GM18498 (cell line): ENCODE measurements around the gene DLX2.
A peak's percentile ranks its signal among the peaks of the same experiment; 100 is the strongest.
"Not testable (repeated sequence)": the region's sequence is repeated elsewhere in the genome, so short reads cannot be mapped to it uniquely, and the experiment has no call there.

Experiments used
- ATAC-seq: cut with Tn5 transposase; IDR thresholded peaks from one replicate; pipeline ENCODE4 v1.9.1; 2021; ENCODE audit warnings: mild to moderate bottlenecking, moderate library complexity; ENCODE audit not compliant: unreplicated experiment

DLX2 gene

DNA sequence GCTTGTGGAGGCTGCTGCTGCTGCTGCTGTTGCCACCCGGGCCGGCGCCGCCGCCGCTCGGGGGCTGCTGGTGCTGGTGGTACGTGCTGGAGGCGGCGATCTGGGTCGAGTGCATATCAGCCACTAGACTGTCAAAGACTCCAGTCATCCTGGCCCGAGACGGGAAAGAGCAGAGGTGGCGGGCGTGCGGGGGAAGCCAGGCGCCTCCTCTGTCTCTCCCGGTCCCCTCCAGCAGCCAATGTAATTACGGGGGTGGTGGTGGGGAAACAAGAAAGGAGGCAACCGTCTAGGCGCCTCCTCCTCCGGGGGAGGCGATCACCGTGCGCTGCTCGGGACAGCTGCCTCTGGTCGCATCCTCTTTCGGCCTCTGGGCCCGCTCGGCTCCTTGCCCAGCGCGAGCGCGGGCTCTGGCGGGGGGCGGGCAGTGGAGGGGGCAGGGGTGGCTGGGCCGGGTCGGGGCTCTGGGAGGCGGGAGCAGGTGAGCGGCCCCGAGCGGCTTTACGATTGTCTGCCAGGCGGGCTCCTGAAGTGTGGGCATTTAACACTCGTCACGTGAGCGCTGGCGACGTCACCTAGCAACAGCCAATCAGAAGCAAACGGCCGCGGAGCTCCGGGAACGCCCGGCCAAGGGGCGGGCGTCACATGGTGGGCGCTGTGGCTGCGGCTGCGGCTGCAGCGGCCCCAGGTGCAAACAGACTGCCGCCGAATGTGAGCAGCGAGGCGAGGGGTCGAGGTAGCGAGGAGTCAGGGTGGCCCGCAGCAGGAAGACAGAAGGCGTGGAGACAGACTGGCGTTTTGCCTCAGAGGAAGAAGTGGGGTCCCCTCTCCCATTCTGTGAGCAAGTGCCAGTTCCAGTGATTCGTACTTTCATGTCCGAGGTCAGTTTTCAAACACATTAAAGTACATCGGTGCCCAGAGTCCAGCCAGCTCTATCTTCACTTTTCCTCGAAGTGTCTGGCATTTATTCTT lies at the start of gene DLX2:
Gene DLX2 (minus strand): TSS at position 510 of the 969 bp plus-strand sequence. CDS start 362 bp downstream, at position 148.
- peak; percentile 79 for ATAC-seq

DNA sequence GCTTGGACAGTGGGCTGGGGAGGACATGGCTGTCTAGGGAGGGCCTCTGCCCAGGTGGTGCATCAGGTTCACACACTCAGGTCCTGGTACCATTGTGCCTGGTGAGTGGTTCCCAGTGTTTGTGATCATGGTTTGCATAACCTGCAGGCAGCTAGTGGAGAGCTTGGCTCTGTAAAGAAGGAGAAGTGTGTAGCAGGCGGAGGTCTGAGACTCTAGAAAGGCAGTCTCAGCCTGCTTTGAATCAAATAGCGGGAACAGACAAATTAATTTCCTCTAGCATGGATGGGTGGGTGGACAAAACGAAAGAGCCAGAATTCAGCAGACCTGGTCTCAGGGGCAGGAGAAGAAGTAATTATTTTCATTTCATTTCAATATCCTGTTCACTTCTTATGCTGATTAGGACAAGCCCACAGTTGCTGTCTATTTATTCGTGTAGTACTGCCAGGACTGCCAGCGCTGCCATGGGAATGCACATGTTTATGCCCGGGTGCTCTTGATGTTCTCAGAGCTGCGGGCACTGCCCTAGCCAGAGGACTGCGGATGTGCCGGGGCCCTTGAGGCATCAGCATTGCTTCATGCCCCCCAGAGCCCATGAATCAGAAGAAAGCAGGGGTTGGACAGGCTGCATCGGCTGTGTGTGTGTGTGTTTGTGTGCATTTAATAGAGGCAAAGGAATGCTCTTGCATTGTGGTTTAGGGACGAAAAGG lies 45.4 kb upstream of the DLX2 start:
- no peak for ATAC-seq

DNA sequence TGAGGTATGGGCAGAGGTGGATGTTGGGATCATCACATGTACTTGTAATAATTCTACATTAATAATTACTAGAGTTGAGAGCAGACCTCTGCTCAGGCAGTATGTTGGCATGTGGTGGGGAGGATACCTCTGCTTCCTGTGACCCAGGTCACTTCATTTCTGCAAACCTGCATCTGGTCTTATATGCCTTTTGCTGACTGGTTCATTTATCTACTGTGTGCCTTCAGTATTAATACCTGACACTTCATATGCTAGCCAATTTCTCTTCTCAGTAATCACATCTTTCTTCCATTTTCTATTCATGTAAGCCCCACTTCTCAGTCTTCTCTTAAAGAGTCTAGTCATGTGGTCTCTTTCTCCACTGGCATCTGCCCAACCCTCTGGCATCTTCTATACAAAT lies 41.1 kb upstream of the DLX2 start:
- ATAC-seq, result no peak

DNA sequence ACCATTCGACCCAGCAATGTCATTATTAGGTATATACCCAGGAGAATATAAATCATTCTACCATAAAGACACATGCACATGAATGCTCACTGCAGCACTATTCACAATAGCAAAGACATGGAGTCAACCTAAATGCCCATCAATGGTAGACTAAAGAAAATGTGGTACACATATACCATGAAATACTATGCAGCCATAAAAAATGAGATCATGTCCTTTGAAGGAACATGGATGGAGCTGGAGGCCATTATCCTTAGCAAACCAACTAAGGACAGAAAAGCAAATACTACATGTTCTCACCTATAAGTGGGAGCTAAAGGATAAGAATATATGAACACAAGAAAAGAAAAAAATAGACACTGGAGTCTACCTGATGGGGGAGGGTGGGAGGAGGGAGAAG lies 36.0 kb upstream of the DLX2 start:
- ATAC-seq, result not testable (repeated sequence)

DNA sequence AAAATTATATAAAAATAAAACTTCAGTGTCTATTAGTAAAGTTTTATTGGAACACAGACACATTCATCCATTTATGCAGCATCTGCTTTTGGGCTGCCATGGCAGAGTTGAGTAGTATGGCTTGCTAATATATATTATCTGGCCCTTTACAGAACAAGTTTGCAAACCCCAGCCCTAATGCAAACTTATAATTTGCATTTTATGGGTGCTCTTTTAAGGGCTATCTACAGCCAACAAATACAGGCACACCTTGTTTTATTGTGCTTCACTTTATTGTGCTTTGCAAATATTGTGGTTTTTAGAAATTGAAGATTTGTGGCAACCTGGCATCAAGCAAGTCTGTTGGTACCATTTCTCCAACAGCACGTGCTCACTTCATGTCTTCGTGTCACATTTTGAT lies 35.2 kb upstream of the DLX2 start:
- no peak for ATAC-seq

DNA sequence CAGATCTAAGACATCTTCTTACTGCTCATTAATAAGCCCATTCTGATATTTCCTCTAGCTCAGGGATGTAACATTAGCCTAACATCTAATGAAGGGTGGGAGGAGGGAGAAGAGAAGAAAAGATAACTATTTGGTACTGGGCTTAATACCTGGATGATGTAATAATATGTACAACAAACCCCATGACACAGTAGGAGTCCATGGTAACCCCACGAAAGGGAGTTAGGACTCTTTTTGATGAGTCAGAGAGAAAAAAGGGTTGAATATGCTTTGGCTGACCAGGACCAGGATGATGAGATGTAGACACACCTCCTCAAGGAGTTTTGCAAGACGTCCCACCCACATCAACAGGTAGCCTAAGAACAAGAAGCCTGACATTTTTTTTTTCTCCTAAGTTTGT lies 34.4 kb upstream of the DLX2 start:
- no peak for ATAC-seq

DNA sequence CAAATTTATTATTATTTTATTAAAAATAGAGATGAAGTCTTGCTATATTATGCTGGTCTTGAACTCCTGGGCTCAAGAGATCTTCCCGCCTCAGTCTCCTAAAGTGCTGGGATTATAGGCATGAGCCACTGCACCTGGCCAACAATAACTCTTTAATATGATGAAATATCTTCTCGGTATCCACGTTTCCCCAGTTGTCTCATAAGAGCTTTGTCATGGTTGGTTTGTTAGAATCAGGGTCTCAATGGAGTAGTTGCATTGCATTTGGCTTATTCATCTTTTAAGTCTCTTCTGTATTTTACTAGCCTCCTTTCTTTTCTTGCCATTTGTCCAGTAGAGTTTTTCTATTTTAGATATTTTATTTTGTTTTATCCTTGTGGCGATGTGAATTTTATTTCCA lies 32.7 kb upstream of the DLX2 start:
- ATAC-seq, result no peak

DNA sequence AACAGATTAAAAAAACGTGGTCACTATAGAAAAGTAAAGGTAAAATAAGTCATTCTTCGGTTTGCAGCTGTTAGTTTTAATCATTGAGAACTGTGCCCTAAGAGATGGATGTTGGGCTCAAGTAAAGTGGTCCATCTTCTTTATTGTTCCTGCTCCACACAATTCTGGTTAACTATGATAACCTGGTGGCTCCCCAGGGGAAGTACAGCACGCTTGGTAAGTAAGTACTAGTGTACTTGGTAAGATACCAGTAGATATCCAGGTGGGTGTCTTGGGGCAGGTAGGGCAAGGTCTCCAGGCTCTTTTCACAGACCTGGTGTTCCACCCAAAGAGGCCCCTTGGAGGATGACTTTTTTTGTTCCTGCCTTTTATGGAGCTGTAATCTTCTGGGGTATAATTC lies 31.6 kb upstream of the DLX2 start:
- no peak for ATAC-seq

DNA sequence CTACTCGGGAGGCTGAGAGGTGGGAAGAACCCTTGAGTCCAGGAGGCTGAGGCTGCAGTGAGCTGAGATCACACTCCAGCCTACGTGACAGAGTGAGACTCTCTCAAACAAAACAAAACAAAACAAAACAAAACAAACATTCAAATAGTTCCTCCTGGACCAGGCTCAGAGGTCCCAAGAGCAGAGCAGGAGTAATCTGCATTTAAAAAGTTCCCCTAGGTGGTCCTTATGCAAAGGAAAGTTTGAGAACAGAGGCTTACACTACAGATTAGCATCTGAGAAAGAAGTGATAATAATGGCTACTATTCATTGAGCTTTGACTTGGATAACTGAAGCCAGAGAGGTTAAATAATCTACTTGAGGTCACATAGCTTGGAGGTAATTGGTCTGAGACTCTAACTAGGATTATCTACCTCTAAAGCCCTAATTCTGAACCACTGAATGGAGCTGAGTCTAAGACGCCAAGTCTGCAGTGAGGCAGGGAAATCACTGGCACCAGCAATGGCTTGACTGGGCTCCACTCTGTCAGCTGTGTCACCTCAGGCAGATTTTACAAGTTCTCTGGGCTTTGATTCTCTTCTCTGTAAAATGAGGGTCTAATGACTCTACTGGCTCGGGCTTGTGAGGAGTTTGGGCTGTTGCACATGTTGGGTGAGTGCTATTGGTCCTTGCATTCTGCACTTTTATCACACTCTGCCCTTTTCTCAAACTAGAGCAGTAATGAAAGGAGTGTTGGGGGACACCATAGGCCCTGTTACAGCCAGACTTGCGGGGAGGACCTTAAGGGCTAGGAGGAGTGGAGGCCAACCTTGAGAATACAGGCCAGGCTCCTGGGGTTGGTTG lies 29.2 kb upstream of the DLX2 start:
- no peak for ATAC-seq

DNA sequence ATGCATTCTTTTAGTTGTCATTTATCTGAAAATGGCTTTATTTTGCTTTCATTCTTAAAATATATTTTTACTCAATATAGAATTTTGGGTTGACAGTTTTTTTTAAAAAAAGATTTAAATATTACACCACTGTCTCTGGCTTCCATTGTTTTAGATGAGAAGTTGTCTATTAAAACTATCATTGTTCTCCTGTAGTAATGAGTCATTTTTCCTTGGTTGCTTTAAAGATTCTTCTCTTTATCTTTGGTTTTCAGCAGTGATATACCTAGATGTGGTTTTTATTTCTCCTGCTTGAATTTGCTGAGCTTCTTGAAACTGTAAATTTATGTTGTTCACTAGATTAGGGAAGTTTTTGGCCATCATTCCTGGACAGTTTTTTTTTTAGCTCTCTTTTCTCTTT lies 26.7 kb upstream of the DLX2 start:
- ATAC-seq, result no peak

DNA sequence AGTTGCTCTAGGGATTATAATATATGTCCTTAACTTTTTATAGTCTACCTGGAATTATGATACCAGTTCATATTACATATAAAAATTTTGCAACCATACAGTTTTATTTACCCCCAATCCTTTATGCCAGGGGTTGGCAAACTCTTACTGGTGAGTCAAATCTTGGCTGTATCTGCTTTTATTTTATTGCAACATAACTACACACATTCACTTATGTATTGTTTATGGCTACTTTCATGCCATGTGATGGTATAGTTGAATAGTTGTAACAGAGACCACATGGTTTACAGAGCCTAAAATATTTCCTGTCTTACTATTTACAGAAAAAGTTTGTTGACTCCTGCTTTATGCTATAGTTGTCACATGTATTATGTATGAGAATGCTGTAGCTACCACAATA lies 25.8 kb upstream of the DLX2 start:
- ATAC-seq, result no peak

DNA sequence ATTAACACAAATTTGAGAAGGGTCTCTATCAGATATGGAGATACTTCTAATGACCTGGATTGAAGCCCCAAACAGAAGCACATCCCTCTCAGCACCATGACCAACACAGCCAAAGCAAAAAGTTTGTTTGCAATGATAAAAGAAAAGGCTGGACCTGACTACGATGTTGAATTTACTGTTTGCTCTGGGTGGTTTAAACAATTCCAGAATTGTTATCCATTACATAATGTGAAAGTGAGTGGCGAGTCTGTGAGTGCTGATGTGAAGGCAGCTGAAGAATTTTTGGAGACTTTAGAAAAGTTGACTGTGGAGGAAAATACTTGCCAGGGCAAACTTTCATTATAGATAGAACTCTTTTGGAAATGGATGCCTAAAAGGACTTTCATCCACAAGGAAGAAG lies 17.4 kb upstream of the DLX2 start:
- ATAC-seq, result no peak

DNA sequence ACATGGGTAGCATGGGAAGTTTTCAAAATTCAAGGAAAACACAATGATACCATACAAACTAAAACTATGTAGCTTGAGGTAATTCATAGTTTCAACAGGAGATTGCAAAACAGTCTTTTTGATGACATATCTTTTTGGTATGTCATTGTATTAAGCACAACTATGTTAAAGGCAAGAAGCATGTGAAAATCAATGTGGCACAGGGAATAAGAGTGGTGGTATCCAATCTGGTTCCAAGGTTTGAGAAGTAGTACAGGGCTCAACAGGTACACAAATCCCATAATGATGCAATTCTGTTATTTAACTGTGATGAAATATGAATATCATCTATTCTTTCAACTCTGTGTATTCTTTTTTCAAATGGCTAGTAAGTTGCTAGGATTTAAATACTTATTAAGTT lies 16.4 kb upstream of the DLX2 start:
- ATAC-seq, result no peak

DNA sequence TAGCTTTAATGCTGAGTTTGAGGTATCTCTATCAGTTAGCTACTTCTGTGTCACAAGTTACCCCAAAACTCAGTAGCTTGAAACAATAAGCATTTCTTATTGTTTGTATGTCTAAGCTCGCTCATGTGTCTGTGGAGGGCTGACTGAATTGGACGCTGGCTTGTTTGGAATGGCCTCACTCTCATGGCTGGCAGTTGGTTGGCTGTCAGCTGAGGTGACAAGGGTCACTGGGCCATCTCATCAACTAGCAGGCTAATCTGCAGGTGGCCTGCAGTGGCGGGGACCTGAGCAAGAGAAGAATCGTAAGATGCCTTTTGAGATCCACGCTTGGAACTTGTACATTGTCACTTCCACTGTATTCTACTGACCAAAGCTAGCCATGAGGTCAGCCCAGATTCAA lies 13.4 kb upstream of the DLX2 start:
- ATAC-seq, result no peak

DNA sequence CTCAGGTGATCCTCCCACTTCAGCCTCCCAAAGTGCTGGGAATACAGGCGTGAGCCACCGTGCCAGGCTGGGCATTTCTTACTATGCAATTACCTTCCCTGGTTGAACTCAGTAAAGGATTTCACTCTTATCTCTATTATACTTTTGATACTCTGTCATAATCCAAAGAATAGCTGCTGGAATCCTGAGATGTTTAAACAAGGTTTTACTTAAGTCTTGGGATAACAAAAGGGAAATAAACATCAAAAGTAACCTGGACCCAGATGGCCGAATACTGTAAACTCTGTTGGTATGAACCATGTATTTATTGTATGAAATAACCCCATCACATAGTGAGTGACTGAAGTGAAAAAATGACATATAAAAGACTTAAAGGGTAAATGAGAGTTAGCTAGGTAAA lies 11.9 kb upstream of the DLX2 start:
- no peak for ATAC-seq

DNA sequence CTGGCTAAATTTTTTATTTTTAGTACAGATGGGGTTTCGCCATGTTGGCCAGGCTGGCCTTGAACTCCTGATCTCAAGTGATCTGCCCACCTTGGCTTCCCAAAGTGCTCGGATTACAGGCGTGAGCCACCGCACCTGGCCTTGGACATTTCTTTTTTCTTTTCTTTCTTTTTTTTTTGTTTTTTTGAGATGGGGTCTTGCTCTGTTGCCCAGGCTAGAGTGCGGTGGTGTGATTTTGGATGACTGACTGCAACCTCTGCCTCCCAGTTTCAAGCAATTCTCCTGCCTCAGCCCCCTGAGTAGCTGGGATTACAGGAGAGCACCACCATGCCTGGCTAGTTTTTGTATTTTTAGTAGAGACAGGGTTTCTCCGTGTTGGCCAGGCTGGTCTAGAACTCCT lies 11.5 kb upstream of the DLX2 start:
- not testable (repeated sequence) for ATAC-seq

DNA sequence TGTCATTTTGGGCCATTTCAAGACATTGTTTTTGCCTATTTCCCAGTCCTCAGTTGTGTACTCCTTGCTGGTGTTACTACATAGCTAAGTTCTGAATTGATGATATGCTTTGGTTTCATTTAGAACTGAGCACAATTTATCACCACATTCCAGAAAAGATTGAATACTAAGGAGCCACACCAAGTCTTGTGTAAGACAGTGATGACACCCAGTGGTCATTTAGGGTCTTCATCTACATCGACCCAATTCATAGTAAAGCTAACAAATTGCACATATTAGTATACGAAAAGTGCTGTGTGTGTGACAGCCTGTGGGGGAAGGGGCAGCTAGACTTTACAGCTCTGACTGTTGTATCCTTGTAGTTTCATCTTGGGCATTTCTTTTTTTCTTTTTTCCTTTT lies 10.9 kb upstream of the DLX2 start:
- no peak for ATAC-seq

DNA sequence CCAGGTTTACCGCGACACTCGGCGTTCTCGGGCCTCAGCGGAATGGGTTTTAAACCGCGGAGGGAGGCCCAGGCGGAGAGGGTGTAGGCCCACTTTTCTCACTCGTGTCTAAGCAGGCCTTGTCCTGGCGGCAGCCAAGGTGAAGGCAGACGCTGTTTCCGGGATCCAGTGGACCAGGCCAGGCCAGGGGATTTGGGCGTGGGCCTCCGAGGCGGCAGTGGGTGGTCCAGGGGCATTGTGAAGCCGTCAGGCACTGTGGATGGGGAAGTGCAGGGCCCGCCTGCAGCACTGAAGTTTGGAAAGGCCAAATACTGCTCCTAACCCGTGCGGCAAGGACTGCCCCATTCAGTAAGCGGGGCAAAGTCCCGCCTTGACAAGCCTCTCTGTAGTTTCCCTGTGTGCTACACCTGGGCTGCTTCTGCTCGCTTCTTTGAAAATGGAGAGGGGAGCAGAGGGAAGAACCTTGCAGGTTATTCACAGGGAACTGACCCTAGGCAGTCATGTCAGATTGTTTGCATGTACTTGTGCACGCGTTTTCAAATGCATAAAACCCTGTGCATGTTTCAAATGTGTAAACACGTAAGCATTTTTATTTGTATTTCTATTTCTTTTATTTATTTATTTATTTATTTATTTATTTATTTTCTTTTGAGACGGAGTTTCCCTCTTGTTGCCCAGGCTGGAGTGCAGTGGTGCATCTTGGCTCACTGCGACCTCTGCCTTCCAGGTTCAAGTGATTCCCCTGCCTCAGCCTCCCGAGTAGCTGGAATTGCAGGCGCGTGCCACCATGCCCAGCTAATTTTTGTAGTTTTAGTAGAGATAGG lies 7.5 kb upstream of the DLX2 start:
- ATAC-seq, result no peak

DNA sequence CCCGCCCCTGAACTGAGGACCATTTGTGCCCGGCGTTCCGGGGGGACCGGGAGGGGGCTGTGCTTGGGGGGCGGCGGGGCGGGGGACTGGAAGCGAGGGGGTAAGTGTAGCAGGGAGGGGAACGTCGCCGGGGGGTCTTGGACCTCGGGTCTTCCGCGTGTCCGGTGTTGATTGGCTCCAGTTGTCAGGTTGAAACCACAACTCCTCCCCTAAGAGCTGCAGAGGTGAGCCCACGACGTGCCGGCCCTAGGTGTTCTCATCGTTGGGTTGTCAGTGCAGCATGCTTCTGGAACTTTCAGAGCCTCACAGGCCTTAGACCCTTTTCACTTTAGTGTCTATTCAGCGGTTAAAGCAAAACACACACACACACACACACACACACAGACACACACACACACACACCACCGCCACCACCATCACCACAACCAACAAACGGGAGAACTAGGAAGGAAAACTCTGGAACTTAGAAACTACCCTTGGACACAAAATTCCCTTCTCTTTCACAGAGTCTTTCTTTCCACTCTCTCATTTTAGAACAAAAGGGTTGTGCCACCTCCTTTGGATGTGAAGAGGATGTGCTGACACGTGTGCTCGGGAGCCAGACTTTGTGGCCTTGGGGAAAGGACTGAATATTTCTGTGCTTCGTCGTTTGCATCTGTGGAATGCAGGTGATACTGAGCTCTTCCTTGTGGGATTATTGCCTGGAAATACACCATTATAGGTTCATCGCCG lies 6.7 kb upstream of the DLX2 start:
- ATAC-seq, result no peak

DNA sequence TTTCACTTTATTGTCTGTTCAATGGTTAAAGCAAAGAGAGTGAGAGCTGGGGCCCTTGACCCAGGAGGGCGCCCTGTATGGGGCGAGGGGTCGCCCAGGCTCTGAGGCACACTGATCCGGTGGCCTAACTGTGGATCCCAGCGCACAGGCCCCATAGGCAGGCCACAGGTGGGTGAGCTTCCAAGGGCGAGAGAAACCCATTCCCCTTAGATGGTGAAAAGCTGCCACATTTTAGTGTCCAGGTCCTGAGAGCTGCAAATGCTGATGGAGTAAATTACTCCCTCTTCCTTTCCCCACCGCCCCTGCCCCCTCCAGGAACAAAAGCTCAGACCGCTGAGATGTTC lies 5.9 kb upstream of the DLX2 start:
- ATAC-seq, result no peak
